Activated CD8-positive, alpha-beta memory T cell treated with anti-CD3 and anti-CD28 coated beads for 1 hour (primary cell): ENCODE data around the gene ADH1C.
"Not testable (repeated sequence)": the region's sequence is repeated elsewhere in the genome, so short reads cannot be mapped to it uniquely, and the experiment has no call there.

Experiments
- DNase-seq, 2 donors: peaks; one replicate each; pipeline ENCODE4 v3.0.0-alpha.2; 2020; ENCODE audit warnings: low read depth in 1 of 2; ENCODE audit errors: extremely low read depth in 1 of 2

Gene ADH1C

GRCh38 chr4:99352602-99353537, at the start of gene ADH1C:
TSS of gene ADH1C (minus strand) at chr4:99352746. CDS start at chr4:99352675, 71 bp downstream.
- no peak for DNase-seq

- no peak for DNase-seq
Observed at GRCh38 chr4:99400831-99401230, 48.3 kb upstream of the ADH1C start.

DNA sequence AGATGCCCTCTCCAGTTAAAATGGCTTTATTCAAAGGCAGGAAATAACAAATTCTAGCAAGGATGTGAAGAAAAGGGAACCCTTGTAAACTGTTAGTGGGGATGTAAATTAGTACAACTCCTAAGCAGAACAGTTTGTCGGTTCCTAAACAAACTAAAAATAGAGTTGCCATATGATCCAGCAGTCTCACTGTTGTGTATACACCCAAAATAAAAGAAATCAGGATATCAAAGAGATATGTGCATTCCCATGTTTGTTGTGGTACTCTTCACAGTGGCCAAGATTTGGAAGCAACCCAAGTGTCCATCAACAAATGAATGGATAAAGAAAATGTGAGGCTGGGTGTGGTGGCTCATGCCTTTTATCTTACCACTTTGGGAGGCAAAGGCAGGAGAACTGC, 46.5 kb upstream of the ADH1C start:
- DNase-seq: no peak

- no peak for DNase-seq
Observed at GRCh38 chr4:99395595-99396364, 43.2 kb upstream of the ADH1C start.

DNA sequence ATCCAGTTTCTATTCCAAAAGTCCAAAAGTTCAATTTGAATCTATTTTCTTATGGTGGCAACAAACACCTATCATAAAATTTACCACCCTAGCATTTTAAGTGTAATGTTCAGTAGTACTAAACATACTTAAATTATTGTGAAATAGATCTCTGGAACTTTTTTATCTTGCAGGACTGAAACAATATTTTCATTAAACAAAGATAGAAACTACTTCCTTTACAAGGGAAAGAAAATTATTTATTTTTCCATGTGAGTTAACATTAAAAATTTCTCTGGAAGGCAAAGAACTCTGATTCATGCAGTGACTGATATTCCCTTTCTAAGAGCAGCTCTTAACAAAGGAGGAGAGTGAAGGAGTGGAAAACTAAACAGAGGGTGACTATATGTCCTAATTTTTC, 42.4 kb upstream of the ADH1C start:
- no peak for DNase-seq

DNA sequence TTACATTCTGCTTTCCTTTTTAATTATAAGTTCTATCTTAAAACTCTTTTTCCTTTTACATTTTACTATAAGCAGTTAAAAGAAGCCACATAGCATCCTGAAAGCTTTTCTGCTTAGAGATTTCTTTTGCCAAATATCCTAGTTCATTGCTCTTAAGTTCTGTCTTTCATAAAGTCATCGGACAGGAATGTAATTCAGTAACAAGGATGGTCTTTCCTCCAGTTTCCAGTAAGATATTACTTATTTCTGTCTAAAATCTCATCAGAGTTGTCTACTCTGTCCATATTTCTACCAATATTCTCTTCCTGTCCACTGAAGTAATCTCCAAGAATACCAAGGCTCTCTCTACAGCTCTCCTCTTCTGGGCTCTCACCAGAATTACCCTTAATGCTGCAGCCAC, 37.5 kb upstream of the ADH1C start:
- DNase-seq: no peak

GRCh38 chr4:99389606-99390005, 37.1 kb upstream of the ADH1C start:
- no peak for DNase-seq

- no peak for DNase-seq
Observed at GRCh38 chr4:99383833-99384392, 31.4 kb upstream of the ADH1C start.

DNA sequence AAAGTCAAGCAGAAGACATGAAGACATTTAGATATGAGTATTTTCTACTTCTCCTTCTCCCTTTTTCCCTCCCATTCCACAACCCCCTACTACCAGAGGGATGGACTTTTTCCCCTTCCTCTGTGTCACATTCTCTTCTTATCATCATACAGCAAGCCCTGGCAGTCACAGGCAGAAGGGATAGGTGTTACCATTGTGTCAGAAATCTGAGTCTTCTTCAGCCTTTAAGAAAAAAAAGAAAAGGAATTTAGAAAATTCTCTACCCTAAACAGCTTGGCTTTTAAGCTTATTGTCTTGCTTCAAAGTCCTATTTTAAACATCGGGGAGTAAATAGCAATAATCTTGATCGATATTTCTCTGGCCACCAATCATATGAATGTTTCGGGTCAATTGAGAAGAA, 30.9 kb upstream of the ADH1C start:
- no peak for DNase-seq

GRCh38 chr4:99382745-99383360, 30.3 kb upstream of the ADH1C start:
- no peak for DNase-seq

DNA sequence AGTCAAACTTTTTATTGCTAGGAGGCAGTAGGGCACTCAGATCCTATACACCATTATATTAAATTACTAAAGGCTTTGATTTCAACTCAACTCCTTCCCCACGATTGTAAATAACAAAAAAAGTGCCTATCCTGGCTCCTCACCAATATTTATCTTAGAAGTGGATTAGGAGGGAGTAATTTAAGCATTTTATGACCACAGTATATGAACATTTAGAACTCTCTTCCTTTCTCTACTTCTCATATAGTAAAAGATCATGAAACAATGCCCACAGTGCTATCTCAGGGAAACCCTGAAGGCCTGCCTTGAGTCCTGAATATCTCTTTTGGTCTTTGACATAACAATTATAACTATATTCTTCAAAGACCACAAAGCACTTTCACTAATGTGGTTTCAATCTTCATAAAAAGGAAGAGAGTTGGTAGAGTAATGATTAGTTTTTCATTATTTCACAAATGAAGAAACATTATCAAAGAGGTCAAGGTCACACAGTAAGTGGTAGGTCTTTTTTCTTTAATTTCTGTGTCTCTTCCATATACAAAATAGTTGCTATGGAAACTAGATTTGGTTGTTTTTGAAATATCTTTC, 29.1 kb upstream of the ADH1C start:
- no peak for DNase-seq

DNA sequence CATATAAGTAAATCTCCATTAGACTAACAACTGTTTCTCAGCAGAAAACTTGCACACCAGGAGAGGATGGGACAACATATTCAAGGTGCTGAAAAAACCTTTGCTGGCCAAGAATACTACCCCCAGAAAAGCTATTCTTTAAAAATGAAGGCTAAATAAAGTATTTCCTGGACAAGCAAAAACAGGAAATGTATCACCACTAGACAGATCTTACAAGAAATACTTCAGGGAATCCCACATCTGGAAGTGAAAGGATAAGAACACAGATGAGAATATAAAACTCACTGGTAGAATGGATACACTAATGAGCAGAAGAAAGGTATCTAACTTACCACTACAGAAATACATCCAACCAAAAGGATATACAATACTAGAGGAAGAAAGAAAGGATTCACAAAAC, 27.0 kb upstream of the ADH1C start:
- DNase-seq: no peak

GRCh38 chr4:99378876-99379275, 26.3 kb upstream of the ADH1C start:
- no peak for DNase-seq

GRCh38 chr4:99377341-99377740, 24.8 kb upstream of the ADH1C start:
- DNase-seq: not testable (repeated sequence)

- DNase-seq: not testable (repeated sequence)
Observed at GRCh38 chr4:99372464-99372863, 19.9 kb upstream of the ADH1C start.

- DNase-seq: not testable (repeated sequence)
Observed at GRCh38 chr4:99367817-99368216, 15.3 kb upstream of the ADH1C start.

DNA sequence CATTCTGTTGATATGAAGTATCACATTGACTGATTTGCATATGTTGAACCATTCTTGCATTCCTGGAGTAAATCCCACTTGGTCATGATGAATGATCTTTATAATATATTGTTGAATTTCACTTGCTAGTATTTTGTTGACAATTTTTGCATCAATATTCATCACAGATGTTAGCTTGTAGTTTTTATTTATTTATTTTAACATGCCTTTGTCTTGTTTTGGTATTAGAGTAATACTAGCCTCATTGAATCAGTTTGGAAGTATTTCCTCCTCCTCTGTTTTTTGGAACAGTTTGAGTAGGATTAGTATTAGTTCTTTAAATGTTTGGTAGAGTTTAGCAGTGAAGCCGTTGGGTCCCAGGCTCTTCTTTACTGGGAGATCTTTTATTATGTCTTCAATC, 13.9 kb upstream of the ADH1C start:
- no peak for DNase-seq

DNA sequence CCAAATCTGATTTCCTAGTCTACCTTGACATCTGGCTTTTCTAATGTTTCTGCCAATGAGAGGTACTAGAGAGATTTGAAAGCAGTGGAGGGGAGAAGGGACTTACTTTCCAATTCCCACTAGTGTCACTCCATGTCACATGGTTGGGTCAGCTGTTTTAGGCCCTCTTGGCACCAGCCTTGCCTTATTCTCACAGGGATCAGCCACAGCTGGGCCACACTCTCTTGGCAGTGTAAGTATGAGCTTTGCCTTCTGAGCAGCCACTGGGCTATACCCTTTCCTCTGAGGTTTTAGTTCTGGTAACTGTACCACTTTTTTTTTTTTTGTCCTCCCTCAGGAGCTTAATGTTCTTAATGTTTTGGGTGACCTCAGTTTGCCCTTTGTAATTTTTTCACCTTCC, 10.2 kb upstream of the ADH1C start:
- DNase-seq: no peak

GRCh38 chr4:99361899-99362275, 9.3 kb upstream of the ADH1C start:
- no peak for DNase-seq

DNA sequence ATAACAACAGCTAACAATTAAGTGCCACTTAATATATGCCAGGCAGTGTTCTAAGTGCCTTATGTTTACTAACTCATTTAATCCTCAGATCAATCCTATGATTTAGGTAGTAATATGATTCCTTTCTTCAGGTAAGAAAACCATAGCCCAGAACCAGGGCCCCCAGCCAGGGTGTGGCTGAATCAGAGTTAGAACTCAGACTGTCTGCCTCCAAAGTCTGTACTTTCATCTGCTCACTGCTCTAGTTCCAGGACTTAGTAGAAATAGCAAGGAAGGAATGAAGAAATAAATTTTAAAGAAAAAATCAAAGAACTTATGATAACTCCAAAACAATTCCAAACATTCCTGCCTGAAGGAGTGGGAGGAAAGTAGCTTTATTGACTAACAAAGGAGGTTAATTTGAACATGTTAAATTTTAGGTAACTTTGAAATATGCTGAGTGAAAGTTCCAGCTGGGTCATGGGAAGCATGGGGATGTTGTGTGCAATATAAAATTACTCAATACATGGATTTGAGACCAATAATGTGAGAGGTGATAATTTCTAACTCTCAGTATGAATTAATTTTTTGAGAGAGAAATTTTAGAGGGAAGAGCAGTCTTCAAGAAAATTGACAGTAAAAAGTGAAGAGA, 8.8 kb upstream of the ADH1C start:
- no peak for DNase-seq
